Measurements from ENCODE around the gene CHAF1A.

The CHAF1A gene

GRCh38 chr19:4444765-4445741, 42.6 kb downstream of the CHAF1A start:
- H3K27me3 Mint-ChIP-seq (ENCODE audit: low read depth), result no peaks in the 10 kb centered on the region
- no peak overlapping the region for H3K4me3 Mint-ChIP-seq
- TF ChIP-seq CTCF (IDR thresholded peaks at IDR 0.05; ENCODE audit: unreplicated experiment in 3 of 3), result no peak
- peaks cover 17% of the 10 kb centered on the region for H3K4me1 Mint-ChIP-seq
- H3K36me3 Mint-ChIP-seq (ENCODE audit: low read depth), result peaks cover 34% of the 10 kb centered on the region
- H3K9me3 Mint-ChIP-seq, result no peaks in the 10 kb centered on the region
- no peak overlapping the region for H3K27ac Mint-ChIP-seq

- Mint-ChIP-seq H3K27ac (no peak overlapping the region), H3K9me3 (no peaks in the 10 kb centered on the region), H3K27me3 (ENCODE audit: low read depth) (no peaks in the 10 kb centered on the region), H3K4me1 (peaks cover 17% of the 10 kb centered on the region), H3K36me3 (ENCODE audit: low read depth) (peaks cover 36% of the 10 kb centered on the region), H3K4me3 (no peak overlapping the region)
- no peak for TF ChIP-seq CTCF (IDR thresholded peaks at IDR 0.05; ENCODE audit: unreplicated experiment in 3 of 3)
Observed at GRCh38 chr19:4445963-4446703, 43.7 kb downstream of the CHAF1A start.

- Mint-ChIP-seq H3K4me1 (peaks cover 17% of the 10 kb centered on the region), H3K27ac (peak overlapping the region in 1 of 3 experiments; percentile 37), H3K9me3 (no peaks in the 10 kb centered on the region), H3K27me3 (ENCODE audit: low read depth) (no peaks in the 10 kb centered on the region), H3K36me3 (ENCODE audit: low read depth) (peaks cover 36% of the 10 kb centered on the region), H3K4me3 (no peak overlapping the region)
- no peak for TF ChIP-seq CTCF (IDR thresholded peaks at IDR 0.05; ENCODE audit: unreplicated experiment in 3 of 3)
Observed at GRCh38 chr19:4446704-4447200, 44.3 kb downstream of the CHAF1A start.

- Mint-ChIP-seq H3K27ac (peak overlapping the region in 1 of 3 experiments; percentile 37), H3K9me3 (no peaks in the 10 kb centered on the region), H3K4me3 (no peak overlapping the region), H3K36me3 (ENCODE audit: low read depth) (peaks cover 33% of the 10 kb centered on the region), H3K27me3 (ENCODE audit: low read depth) (no peaks in the 10 kb centered on the region), H3K4me1 (peaks cover 17% of the 10 kb centered on the region)
- no peak for TF ChIP-seq CTCF (IDR thresholded peaks at IDR 0.05; ENCODE audit: unreplicated experiment in 3 of 3)
Observed at GRCh38 chr19:4447327-4448146, 45.1 kb downstream of the CHAF1A start.

- H3K36me3 Mint-ChIP-seq (ENCODE audit: low read depth), result peaks cover 29% of the 10 kb centered on the region
- H3K27ac Mint-ChIP-seq, result no peak overlapping the region
- H3K9me3 Mint-ChIP-seq, result no peaks in the 10 kb centered on the region
- H3K4me3 Mint-ChIP-seq, result no peak overlapping the region
- H3K4me1 Mint-ChIP-seq, result peaks cover 17% of the 10 kb centered on the region
- H3K27me3 Mint-ChIP-seq (ENCODE audit: low read depth), result no peaks in the 10 kb centered on the region
- no peak for TF ChIP-seq CTCF (IDR thresholded peaks at IDR 0.05; ENCODE audit: unreplicated experiment in 3 of 3)
Observed at GRCh38 chr19:4448147-4448985, 45.9 kb downstream of the CHAF1A start.

Data from nephron (organoid).